NCI-H1092 treated with DMSO at 0.1 percent for 48 hours (cell line): ENCODE measurements around the gene ILKAP.
A peak's percentile ranks its signal among the peaks of the same experiment; 100 is the strongest.

Source experiments
- DNase-seq: peaks from one replicate; lab custom pipeline; 2025; lab: John Stamatoyannopoulos, UW

The ILKAP gene

DNA sequence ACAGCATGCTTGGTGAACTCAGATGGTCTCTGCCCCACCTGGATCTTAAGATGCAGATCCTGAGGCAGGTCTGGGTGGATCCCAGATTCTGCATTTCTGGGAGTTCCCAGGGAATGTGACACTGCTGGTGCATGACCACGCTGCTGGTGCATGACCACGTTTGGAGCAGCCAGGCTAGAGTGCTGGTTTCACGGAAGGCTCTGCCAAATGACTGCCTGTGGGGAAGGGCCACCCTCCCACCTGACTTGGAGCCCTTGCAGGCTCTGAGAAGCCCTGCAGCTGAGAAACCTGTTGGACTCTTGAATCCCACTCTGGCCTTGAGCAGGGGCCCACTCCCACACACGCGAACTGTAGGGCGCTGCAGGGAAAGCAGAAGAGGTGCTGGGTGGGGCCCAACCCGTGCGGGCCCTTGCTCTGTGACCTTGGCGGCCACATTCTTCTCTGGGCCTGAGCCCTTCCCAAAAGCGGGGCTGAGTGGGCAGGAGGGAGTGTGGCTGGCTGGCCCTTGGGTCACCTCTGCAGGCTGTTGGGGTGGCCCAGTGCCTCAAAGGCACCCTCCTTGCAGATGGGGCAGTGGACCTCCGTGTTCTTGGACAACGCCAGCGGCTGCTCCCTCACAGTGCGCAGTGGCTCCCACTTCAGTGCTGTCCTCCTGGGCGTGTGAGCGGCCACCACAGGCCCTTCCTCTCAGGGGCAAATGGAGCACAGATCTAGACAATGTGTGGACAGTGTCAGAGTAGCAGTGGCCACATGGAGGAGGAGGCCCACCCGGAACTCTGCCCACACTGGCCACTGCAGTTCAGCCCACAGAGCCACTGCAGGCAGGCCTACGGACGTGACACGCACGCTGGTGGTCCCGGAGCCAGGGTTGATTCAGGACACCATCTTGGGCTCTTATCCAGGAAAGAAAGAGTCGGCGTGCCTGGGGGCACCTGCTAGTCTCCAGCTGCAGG is 36.8 kb downstream of the ILKAP start:
- no peak for DNase-seq

DNA sequence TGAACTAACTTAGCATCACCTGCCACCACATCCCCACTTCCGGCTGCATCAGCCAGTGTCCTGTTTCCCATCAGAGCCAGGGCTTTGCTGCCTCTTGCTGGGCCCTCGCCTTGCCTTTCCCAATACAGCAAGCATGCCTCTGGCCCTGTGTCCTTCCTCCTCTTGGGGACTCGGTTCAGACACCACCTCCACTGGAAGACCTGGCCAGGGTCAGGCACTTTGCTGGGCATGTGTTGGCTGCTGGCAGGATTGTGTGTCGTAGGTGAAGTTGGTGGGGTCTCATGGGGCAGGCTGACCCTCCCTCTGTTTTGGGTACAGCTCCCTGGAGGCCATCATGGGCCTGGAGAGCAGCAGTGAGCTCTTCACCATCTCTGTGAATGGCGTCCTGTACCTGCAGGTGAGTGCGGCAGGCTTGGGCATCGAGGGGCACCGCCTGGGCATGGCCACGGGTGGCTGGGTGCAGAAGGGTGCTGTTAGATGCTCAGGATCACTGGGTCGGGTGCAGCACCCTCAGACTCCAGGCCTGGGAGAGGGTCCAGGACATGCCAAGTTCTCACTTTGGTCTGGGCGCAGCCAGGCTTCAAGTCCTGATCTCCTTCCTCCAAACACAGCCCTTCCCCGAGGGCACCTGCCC is 38.1 kb downstream of the ILKAP start:
- no peak for DNase-seq

DNA sequence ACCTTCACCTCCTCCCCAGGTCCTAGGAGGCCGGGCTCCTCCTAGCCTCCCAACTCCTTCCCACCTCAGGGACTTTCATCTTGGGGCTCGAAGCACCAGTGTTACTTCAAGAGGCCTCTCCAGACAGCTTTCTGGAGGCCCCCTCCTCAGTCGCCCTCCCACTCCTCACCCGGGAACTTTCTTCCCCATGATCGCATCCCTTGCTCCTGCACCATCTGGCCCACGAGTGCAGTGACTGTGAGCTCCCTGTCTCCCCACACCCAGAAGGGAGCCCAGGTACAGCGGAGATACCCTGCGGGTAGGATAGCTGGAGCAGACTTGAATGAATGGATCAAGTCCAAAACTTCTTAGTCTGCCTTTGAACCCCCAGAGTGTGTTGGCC is 38.6 kb downstream of the ILKAP start:
- no peak for DNase-seq

DNA sequence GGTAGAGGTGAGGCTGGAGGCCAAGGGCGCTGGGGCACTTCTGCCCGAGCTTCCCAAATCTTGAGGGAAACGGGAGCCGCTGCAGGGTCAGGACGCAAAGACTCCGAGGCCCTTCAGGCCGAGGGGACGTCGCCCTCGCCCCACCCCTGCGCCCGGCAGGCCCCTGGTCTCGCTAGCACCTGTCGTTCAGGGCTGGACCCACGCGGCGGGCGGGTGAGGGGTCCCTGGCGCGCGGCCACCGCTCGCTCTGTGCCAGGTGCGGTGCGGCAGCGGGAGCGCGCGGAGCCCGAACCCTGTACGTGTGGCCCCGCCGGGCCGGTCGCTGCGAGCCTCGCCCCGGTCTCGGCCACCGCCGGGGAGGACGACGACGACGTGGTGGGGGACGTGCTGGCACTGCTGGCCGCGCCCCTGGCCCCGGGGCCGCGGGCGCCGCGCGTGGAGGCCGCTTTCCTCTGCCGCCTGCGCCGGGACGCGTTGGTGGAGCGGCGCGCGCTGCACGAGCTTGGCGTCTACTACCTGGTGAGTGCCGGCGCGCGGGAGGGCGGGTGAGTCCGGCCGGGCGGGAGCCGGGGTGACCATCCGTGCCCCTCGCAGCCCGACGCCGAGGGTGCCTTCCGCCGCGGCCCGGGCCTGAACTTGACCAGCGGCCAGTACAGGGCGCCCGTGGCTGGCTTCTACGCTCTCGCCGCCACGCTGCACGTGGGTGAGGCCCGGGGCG is 39.9 kb downstream of the ILKAP start:
- DNase-seq: no peak

DNA sequence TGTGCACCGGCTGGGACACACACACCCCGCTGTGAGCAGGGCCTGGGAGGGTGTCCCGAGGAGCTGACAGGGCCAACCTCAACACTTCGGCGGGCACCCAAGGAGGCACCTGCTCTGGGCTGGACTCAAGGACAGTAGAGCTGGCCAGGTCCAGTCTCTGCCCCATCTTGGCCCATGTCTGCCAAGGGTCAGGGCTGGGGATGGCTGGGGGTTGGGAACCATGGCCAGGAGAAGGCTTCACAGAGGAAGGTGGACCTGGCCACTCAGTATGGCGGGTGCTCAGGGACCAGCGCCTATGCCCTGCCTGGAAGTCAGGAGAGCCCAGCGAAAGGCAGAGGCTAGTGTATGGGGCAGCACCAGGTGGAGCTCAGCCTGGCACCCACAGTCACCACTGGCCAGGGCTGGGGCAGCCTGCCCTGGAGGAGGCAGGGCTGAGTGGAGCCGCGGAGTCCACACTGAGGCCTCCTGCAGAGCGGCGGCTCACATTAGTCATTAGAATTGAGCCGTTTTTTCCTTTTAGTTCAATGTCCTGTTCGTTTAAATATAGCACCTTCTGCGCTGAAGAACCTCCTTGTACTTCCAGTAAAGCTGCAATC is 40.6 kb downstream of the ILKAP start:
- DNase-seq: no peak

DNA sequence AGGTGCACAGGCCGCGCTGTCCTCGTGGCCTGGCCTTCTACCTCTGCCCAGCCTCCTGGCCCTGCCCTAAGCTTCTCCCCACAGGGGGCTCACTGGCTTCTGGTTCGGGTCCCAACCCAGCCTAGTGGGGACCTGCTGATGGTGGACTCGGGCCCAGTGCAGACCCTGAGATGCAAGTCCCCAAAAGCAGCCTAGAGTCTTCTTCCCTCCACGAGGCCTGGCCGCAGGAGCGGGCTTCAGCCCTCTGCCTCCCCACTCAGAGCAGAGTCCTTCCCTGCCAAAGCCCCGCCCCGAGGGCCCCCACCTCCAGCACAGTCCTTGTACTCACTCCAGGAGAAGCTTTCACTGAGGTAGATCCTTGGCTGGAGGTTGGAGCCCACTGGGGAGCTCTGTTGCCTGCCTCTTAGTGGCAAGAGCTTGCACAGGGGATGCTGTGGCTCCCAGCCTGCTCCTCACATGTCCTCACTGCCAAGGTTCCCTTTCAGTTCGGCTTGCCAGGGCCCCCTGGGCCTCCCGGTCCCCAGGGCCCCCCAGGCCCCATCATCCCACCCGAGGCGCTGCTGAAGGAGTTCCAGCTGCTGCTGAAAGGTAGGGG is 41.1 kb downstream of the ILKAP start:
- no peak for DNase-seq

DNA sequence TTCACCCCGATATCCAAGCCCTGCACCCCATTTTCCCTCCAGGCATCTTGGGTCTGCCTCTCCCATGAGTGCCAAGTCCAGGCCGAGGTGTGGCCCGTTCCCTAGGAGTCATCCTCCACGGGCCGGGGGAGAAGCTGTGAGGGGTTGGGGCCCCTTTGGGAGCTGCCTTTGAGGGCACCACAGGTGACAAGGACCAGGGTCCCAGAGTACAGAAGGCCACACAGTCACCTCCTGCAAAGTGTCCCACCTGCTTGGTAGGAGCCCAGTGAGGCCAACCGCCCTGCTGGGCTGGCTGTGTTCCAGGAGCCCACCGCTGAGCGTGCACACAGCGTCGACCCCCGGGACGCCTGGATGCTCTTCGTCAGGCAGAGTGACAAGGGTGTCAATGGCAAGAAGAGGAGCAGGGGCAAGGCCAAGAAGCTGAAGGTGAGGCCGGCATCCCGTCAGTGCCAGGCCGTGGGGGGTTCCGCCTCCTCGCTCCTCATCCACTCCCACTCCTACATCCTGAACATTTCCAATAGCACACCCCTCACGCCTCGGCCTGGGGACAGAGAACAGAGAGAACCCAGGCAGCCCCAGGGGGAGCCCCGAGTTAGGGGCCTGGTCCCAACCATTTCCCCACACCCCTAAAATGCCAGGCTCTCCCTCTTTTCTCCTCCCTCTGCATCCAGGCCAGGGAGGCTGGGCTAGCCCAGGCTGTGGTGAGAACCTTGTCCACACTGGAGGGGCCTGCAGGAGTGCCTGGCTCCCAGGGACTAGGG is 42.0 kb downstream of the ILKAP start:
- DNase-seq: no peak

DNA sequence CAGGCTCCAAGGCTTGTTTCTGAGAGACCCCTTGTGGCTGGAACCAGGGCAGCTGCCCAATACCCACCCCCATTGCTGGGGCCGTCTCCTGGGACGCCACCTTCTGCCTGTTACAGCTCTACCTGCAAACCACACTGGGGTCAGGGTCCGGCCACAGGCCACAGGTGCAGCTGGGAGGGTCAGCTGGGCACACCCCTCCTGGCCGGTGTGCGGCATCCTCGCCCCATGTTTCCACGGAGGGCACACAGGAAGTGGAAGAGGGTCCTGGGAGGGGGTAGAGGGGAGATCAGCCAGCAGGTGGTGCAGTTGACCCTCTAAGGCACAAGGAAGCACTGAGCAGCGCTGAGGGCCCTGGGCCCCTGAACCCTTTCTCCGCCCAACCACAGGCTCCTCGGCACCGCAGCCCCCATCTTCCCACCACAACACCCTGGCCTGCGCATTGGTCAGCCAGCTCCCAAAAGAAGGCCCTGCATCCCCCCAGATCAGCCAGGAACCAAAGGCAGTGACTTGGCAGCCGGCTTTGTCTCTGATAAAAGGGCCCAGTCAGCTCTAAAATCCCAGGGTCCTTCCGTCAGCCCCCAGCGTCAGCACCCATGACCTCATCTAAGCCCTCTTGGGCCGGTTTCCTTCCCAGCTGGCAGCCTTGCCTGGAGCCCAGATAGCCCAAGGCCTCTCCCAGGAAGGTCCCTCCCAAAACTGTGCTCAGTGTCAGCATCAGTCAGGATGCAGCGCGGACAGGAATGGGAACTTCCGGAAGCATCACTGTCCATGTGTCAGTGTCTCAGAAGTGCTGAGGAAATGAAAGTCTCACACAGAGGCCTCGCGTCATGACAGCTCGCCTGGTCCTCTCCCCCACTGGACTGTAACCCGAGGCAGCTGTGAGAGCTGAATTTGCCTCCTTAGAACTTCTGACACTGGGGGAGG is 43.0 kb downstream of the ILKAP start:
- no peak for DNase-seq

DNA sequence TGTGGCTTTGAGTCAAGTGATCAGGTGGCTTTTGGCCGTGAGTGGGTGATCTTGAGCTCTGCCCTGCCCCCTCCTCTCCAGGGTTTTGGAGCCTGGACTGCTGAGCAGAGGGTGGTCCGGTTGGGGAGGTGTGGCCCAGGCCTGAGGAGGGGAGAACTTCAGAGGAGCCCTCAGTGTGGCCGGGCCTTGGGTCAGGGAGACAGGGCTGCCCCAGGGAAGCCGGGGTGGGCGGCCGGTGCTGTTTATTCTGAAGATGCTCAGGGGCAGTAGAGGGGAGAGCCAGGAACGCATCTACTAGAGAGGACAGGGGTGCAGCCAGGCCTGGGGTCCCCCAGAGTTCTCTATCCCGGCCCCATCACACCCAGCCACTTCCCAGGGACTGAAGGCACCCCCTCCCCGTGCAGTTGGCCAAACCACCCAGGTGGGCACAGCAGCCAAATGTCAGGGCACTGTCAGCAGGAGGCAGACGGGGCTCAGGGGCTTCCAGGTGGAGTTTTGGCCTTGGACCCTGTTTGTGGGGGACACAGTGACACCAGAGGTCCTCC is 43.8 kb downstream of the ILKAP start:
- no peak for DNase-seq

DNA sequence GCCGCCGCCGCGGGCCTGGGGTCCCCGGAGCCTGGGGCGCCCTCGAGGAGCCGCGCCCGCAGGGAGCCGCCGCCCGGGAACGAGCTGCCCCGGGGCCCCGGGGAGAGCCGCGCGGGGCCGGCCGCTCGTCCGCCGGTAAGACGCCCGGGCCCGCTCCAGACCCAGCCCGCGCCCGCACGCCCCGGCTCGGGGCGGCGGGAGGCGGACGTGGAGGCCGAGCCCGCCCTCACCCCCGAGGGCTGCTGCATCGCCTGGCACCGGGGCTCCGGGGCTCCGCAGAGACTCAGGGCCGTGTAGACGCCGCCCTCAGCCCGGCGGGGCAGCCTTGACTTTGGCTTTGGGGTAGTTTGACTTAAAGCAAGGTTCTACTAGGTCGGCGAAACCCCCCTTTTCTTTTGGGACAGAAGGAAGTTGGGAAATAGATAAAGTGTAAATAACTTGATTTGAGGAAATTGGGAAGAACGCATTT is 44.4 kb downstream of the ILKAP start:
- peak; percentile 1 for DNase-seq

DNA sequence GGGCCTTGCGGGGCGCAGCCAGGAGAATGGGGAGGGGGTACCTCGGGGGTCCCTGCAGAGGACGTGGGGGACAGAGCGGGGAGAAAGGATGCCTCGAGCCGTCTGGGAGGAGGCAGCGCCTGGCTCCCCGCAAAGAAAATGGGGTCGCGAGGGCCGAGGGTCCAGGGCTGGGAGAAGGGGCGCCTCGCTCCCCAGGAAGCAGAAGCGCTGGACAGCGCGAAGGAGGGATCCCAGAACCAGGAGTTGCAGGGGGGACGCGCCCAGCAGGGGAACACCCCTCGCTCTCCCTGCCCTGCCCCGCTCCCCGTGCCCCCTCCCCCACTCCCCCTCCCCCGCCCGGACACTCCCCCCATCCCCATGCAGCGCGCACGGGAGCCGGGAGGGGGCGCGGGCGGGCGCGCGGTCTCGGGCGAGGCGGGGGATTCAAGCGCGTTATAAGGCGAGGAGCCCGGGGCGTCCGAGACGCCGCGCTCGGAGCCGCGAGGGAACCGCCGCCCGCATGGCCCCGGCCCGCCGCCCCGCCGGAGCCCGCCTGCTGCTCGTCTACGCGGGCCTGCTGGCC is 44.9 kb downstream of the ILKAP start, which contains the start of gene ERFE:
Gene ERFE, plus strand, starts transcription at position 462 of the 562 bp plus-strand sequence. Its CDS starts 38 bp downstream, at position 500.
- peak; percentile 1 for DNase-seq

DNA sequence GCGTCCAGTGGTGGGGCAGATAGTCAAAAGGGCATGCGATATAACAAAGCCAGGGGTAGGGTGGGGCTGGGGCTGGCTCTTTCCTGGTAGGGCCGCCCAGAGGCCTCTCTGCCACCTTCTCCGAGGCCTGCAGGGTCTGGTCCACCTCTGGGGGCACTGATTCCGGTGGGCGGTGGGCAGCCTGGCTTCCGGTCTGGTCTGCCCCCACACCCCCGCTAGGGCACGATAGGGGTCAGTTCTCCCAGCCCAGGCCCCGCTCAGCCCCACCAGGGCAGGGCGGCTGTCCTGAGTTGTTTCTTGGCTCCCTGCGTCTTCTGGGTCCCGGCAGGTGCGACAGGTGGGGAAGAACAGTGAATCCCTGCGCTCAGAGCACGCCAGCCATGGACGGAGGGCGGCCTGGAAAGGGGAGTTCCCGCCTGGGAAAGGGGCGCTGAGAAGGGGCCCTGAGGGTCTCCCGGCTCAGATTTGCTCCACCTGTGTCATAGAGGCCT is 45.4 kb downstream of the ILKAP start:
- DNase-seq: no peak

DNA sequence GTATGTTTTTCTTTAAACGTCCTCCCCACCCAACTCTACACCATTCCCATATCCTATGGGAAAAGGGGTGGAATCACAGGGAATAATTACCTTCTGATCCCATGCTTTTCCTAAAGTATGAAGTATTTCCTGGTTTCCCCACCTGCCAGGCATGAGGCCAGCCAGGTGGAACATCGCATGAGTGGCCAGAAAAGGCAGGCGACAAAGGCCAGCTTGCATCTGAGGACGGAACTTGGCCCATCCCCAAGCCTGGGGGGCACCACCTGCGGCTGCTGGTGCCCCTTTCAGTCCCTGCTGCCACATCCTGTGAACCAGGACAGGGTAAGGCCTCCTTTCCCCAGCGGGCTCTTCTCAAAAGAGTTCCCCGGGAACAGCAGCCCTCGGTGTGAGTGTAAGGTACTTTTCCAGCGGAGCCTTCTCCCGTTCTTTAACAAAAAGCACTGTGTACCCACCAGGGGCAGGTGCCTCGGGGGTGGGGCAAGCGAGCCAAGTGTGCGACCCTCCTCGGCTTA is 45.9 kb downstream of the ILKAP start:
- peak; percentile 29 for DNase-seq

DNA sequence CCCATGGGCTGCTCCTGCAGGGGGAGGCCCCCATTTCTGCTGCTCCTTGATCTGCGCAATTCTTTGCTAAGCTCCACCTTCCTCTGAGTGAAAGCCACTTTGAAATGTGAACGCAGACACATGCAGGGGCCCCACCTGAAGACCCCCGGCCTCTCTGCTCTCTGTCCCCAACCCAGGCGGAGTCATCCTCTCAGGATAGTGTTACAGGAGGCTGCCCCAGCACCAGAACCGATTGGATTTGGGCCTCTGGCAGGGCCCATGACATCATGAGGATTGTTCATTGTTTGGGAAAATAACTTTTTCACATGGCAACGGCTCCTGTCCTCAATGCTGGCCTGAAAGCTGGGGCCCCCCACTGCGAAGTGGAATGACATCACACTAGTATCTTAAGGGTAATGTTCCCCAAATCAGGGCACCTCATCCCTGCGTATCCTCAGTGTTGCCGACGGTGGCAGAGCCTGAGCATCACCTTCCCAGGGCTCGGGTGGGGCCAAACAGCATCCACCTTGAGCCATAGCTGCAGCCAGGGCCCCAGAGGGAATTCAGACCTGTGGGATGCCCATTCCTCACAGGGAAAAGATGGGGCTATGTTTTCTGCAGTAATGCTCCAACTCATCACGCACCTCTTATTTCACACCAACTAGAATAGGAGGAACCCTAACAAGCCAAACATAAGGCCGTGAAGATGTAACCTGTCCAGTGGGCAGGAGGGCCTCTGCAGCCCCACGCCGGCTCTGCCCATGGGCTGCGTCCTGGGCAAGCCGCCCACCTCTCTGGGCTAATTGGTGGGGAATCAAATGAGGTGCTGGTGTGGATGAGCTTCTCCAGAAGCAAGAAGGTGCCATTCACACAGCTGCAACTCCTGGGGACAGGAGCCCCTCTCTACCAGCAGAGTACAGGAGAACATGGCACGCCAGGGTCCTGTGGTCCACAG is 47.5 kb downstream of the ILKAP start:
- no peak for DNase-seq

DNA sequence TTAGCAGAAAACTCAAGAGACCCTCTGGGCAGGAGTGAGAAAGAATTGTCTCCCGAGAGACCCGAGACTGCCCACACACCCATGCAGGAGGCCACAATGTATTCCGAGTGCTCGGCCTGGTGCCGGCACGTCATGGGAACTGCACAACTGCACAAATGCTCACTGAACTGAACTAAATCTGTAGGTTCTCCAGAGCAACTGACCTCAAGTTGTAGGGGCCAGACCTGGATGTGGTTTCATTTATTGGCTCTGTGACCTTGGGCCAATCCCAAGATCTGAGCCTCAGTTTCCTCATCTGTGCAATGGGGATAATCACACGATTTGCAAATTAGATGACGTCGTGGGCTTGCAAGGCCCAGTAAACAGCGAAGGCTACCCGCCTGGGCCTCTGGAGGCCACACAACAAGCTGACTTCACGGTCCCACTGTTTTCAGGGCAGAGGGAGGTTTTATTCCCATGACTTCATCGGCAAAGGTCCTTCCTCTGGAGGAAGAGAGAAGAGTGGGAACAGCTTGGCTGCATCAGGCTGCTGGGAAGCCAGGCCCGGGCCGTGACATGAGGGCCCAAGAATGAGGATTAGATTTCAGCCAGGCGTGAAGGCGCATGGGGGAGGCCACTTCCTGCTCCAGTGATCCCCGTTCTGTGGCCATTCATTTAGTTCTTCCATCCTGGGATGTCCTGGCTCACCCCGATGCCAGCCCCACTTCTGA is 48.3 kb downstream of the ILKAP start:
- DNase-seq: no peak

DNA sequence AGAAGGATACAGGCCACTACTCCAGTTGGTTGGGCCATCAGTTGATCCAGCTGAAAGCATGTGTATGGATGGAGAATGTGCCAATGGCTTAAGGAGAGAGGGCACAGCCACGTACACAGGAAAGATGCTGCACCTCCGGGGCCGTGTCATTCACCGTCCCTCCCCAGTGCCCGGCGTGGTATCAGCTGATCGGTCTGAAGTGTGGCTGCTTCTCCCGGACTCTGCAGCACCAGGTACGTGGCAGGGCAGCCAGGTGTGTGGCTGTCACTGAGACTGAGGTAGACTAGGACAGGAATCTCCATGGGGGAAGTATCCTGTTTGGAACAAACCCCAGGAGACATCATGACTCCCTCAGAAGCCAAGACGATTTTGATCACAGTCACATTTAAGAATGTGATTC is 48.9 kb downstream of the ILKAP start:
- DNase-seq: no peak
